H1 (cell line): Measurements from ENCODE around the gene CSNK1D. TPM values are rescaled to one million over a fixed set of nuclear protein-coding genes. Genes with fewer than 3 reads are reported as not detected.

Experiments used
- CTCF ChIA-PET: fragments of 300-600 bp; sonication (Branson Sonifier 250); formaldehyde crosslinking; loops from one replicate; lab custom pipeline; 2021; ENCODE audit not compliant: partially characterized antibody; lab: Charles Lee
- POLR2A ChIA-PET: fragments of 300-600 bp; sonication (Branson Sonifier 250); formaldehyde crosslinking; loops from one replicate; lab custom pipeline; 2021; ENCODE audit warnings: inconsistent platforms; ENCODE audit not compliant: partially characterized antibody; lab: Charles Lee
- DNase-seq, 2 experiments: peaks; one replicate each; pipeline versions ENCODE4 v3.0.0 to v3.0.0-alpha.2; 2010 to 2022; ENCODE audit warnings: low spot score in 2 of 2, low read depth in 1 of 2, mixed read lengths in 1 of 2
- FAIRE-seq: peaks from 2 replicates; lab custom pipeline; 2011; peaks lifted over from hg19 to GRCh38; lab: Jason Lieb, UNC
- H2AFZ ChIP-seq: 2 replicates; pipeline ENCODE4 v1.8.1; 2012; ENCODE audit warnings: low read length, inconsistent platforms
- H2AK5ac ChIP-seq: 2 replicates; pipeline ENCODE4 v1.6.1; 2013; ENCODE audit warnings: low read depth, low read length
- H2BK120ac ChIP-seq: replicated peaks from 2 replicates; pipeline ENCODE3; 2013; ENCODE audit warnings: low read depth, low read length, inconsistent platforms
- H2BK12ac ChIP-seq: 2 replicates; pipeline ENCODE4 v1.6.1; 2013; ENCODE audit warnings: low read depth, low read length
- H2BK15ac ChIP-seq: 2 replicates; pipeline ENCODE4 v1.6.1; 2013; ENCODE audit warnings: low read length
- H2BK20ac ChIP-seq: 2 replicates; pipeline ENCODE4 v1.6.1; 2013; ENCODE audit warnings: low read length
- H2BK5ac ChIP-seq: 2 replicates; pipeline ENCODE4 v1.6.1; 2013; ENCODE audit warnings: low read depth, low read length
- H3K14ac ChIP-seq: 2 replicates; pipeline ENCODE4 v1.6.1; 2013; ENCODE audit warnings: inconsistent platforms; ENCODE audit not compliant: insufficient read length
- H3K18ac ChIP-seq: 2 replicates; pipeline ENCODE4 v1.6.1; 2013; ENCODE audit warnings: low read length; ENCODE audit errors: extremely low read depth
- H3K23ac ChIP-seq: 2 replicates; pipeline ENCODE4 v1.6.1; 2013; ENCODE audit warnings: inconsistent platforms; ENCODE audit not compliant: insufficient read length
- H3K23me2 ChIP-seq: 2 replicates; pipeline ENCODE4 v1.6.1; 2013; ENCODE audit warnings: low read depth, low read length
- H3K27ac ChIP-seq: 2 replicates; pipeline ENCODE4 v1.6.1; 2011; ENCODE audit warnings: low read depth, low read length, inconsistent platforms
- H3K27me3 ChIP-seq, 4 experiments: replicated peaks in 1 of 4; 1 replicate in 1 of 4; 2 replicates in 3 of 4; pipeline versions ENCODE4 v1.6.1 to v1.8.1; 2011 to 2013; ENCODE audit warnings: low read length in 3 of 4, mild to moderate bottlenecking in 3 of 4, inconsistent platforms in 2 of 4, mixed read lengths in 2 of 4, moderate library complexity in 1 of 4; ENCODE audit not compliant: control insufficient read depth in 3 of 4, insufficient read depth in 3 of 4; ENCODE audit errors: extremely low read depth in 1 of 4
- H3K36me3 ChIP-seq, 4 experiments: 2 replicates each; pipeline versions ENCODE4 v1.6.1 to v1.8.1; 2011 to 2013; ENCODE audit warnings: mild to moderate bottlenecking in 4 of 4, low read length in 3 of 4, moderate library complexity in 2 of 4, control low read depth in 1 of 4, inconsistent platforms in 1 of 4; ENCODE audit not compliant: insufficient read depth in 4 of 4, control insufficient read depth in 2 of 4
- H3K4ac ChIP-seq: replicated peaks from 2 replicates; pipeline ENCODE3; 2013; ENCODE audit warnings: low read length, low read depth, mixed read lengths, inconsistent platforms; ENCODE audit not compliant: insufficient read length
- H3K4me1 ChIP-seq, 4 experiments: replicated peaks in 1 of 4; 1 replicate in 1 of 4; 2 replicates in 3 of 4; pipeline versions ENCODE4 v1.6.1 to v1.8.1; 2011 to 2013; ENCODE audit warnings: low read length in 3 of 4, inconsistent platforms in 2 of 4, mixed read lengths in 1 of 4; ENCODE audit not compliant: insufficient read depth in 4 of 4, control insufficient read depth in 3 of 4
- H3K4me2 ChIP-seq, 2 experiments: 2 replicates each; pipeline versions ENCODE4 v1.6.1 to v1.8.1; 2011 to 2013; ENCODE audit warnings: low read depth in 2 of 2, low read length in 2 of 2, control low read depth in 1 of 2, inconsistent platforms in 1 of 2, mild to moderate bottlenecking in 1 of 2; ENCODE audit not compliant: insufficient read depth in 1 of 2
- H3K4me3 ChIP-seq, 4 experiments: fragments of 200-600, 300-600 bp in 1 of 4; sonication (generic), shearing (Covaris generic), sonication (Bioruptor Twin) in 1 of 4; 2 replicates each; pipeline versions ENCODE4 v1.5.1 to v1.8.1; 2011 to 2016; ENCODE audit warnings: low read length in 4 of 4, low read depth in 3 of 4, control low read depth in 2 of 4, inconsistent platforms in 2 of 4, mild to moderate bottlenecking in 2 of 4, mixed read lengths in 1 of 4, moderate library complexity in 1 of 4; ENCODE audit not compliant: insufficient read depth in 2 of 4; ENCODE audit errors: extremely low read depth in 1 of 4
- H3K56ac ChIP-seq: replicated peaks from 2 replicates; pipeline ENCODE3; 2013; ENCODE audit warnings: low read depth, mild to moderate bottlenecking, mixed read lengths, low read length, inconsistent platforms; ENCODE audit not compliant: insufficient read length
- H3K79me1 ChIP-seq: 2 replicates; pipeline ENCODE4 v1.6.1; 2013; ENCODE audit warnings: low read depth, low read length, control low read depth
- H3K79me2 ChIP-seq, 2 experiments: 2 replicates each; pipeline versions ENCODE4 v1.6.1 to v1.8.1; 2012 to 2013; ENCODE audit warnings: low read length in 2 of 2, mild to moderate bottlenecking in 2 of 2, inconsistent platforms in 1 of 2; ENCODE audit not compliant: insufficient read depth in 2 of 2, control insufficient read depth in 1 of 2
- H3K9ac ChIP-seq, 4 experiments: replicated peaks in 1 of 4; 1 replicate in 1 of 4; 2 replicates in 3 of 4; pipeline versions ENCODE4 v1.6.1 to v1.8.1; 2011 to 2013; ENCODE audit warnings: low read depth in 3 of 4, low read length in 3 of 4, control low read depth in 2 of 4, mild to moderate bottlenecking in 2 of 4, moderate library complexity in 2 of 4, inconsistent platforms in 1 of 4; ENCODE audit errors: extremely low read depth in 1 of 4
- H3K9me3 ChIP-seq, 2 experiments: 2 replicates each; pipeline versions ENCODE4 v1.6.1 to v1.8.1; 2012 to 2013; ENCODE audit warnings: mild to moderate bottlenecking in 2 of 2, moderate library complexity in 2 of 2, control low read depth in 1 of 2, inconsistent platforms in 1 of 2, low read depth in 1 of 2, low read length in 1 of 2, mixed read lengths in 1 of 2; ENCODE audit not compliant: insufficient read depth in 2 of 2
- H4K20me1 ChIP-seq, 2 experiments: replicated peaks in 1 of 2; 2 replicates each; pipeline versions ENCODE3 to v1.8.1; 2011 to 2013; ENCODE audit warnings: inconsistent platforms in 2 of 2, low read length in 2 of 2, mild to moderate bottlenecking in 1 of 2; ENCODE audit not compliant: insufficient read depth in 2 of 2, control insufficient read depth in 1 of 2
- H4K5ac ChIP-seq: 2 replicates; pipeline ENCODE4 v1.6.1; 2013; ENCODE audit warnings: low read length, low read depth, mixed read lengths, inconsistent platforms; ENCODE audit not compliant: insufficient read length
- H4K8ac ChIP-seq: 2 replicates; pipeline ENCODE4 v1.8.0; 2013; ENCODE audit warnings: mild to moderate bottlenecking, moderate library complexity, low read length, inconsistent platforms; ENCODE audit not compliant: insufficient read depth; ENCODE audit errors: extremely low read depth
- H4K91ac ChIP-seq: replicated peaks from 2 replicates; pipeline ENCODE3; 2013; ENCODE audit warnings: low read length, mixed read lengths, inconsistent platforms; ENCODE audit not compliant: insufficient read length
- CEBPB ChIP-seq: IDR thresholded peaks from 2 replicates; pipeline ENCODE4 v1.6.1; 2012; ENCODE audit warnings: low read depth, low read length
- CHD1 ChIP-seq: IDR thresholded peaks from 2 replicates; pipeline ENCODE4 v1.6.1; 2012; ENCODE audit warnings: low read depth, low read length, improper control_type of control experiment
- NRF1 ChIP-seq: IDR thresholded peaks from 2 replicates; pipeline ENCODE4 v1.6.1; 2011; ENCODE audit warnings: mild to moderate bottlenecking, low read depth, low read length, improper control_type of control experiment
- WGBS, 2 experiments: shearing (Covaris generic) in 1 of 2; methylation state at CpG; one replicate each; pipeline versions ENCODE4 v1.1.6 to v1.1.7; 2013 to 2015; ENCODE audit warnings: low lambda C conversion rate in 2 of 2, mixed read lengths in 2 of 2, inconsistent platforms in 1 of 2, low coverage in 1 of 2, missing lambda C conversion rate in 1 of 2; ENCODE audit not compliant: insufficient replicate concordance in 2 of 2, insufficient coverage in 1 of 2, insufficient read length in 1 of 2; ENCODE audit errors: extremely low coverage in 1 of 2, missing lambda C conversion rate in 1 of 2; 5-methylcytosine and 5-hydroxymethylcytosine counted together
- polyA plus RNA-seq, 7 experiments: library from polyadenylated mRNA; depleted of rRNA in 3 of 7; stranded (reverse) in 5 of 7; unstranded in 2 of 7; fragments of >200 nt in 5 of 7; fragments of 200-250 nt in 2 of 7; gene quantifications; 1 replicate in 5 of 7; 2 replicates in 1 of 7; 4 replicates in 1 of 7; pipeline versions ENCODE4 v1.2.1 to v1.2.3, GENCODE V29; 2011 to 2013; ENCODE audit warnings: missing spikeins in 2 of 7, mixed read lengths in 2 of 7
- total RNA-seq: library from RNA; stranded (reverse); fragmentation: NEBNext Ultra II Directional; extraction: Animal tissue kit (Norgen Biotek cat#: 25700); gene quantifications from 2 replicates; pipeline ENCODE4 v1.2.1, GENCODE V29; 2021

CSNK1D gene
- total and polyA plus RNA-seq, 2 of the 8 experiments (the other 6 are each of a cell fraction or from before 2014, with no cell fraction given) = 73.5 to 103 TPM

DNA sequence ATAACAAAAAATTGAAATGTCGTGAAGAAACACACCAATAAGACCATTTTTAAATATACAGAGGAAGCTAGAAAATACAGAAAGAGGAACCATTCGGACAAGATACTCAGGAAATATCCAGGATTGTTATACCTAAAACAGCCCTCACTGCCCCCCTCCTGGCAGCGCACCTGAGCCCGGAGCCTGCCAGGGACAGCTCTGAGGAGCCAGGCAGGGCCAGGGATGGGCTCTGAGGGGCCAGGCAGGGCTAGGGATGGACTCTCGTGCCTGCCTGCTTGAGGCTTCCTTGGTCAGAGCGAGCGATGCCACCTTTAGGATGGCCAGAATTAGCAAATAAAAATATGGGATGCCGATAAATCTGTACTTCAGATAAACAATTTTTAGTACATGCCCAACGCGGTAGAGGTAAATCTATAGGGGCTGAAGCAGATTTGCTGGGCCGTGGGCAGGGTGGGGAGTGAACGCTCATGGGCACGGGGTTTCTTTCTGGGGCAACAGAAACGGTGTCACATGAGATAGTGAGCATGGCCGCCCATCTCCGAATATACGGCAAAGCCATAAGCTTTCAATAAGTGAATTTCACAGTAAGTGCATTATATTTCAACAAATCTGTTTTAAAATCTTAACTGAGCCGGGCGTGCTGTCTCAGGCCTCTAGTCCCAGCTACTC is 18.2 kb upstream of the CSNK1D start:
- Histone ChIP-seq H3K23ac (no peak overlapping the region), H4K5ac (no peak overlapping the region), H2BK5ac (no peak overlapping the region), H2BK20ac (no peak overlapping the region), H4K91ac (no peak overlapping the region), H3K14ac (no peak overlapping the region), H4K20me1 (peaks cover 0 to 2% of the 10 kb centered on the region in 2 experiments), H3K18ac (no peak overlapping the region), H3K27me3 (peaks cover 0 to 7% (median 3%) of the 10 kb centered on the region in 4 experiments; a peak in 2 of 7 replicates), H3K4ac (no peak overlapping the region), H3K4me2 (peak overlapping the region; percentile 56 to 80), H3K9me3 (0 out of 4 replicates have a peak, but pooled peaks cover 0 to 3% of the 10 kb centered on the region in 2 experiments), H3K79me1 (no peaks in the 10 kb centered on the region), H2BK15ac (no peak overlapping the region), H3K36me3 (no peaks in the 10 kb centered on the region), H2AK5ac (0 out of 2 replicates have a peak overlapping the region, but pooled peaks have one; percentile 24), H2BK120ac (no peak overlapping the region), H3K27ac (no peak overlapping the region), H4K8ac (no peak overlapping the region), H2BK12ac (no peak overlapping the region), H2AFZ (no peak overlapping the region), H3K79me2 (no peaks in the 10 kb centered on the region; a peak in 1 of 4 replicates), H3K4me3 (peak overlapping the region; percentile 57 to 98 (median 72)), H3K56ac (no peak overlapping the region), H3K23me2 (no peaks in the 10 kb centered on the region; the same call in 1 of the 2 replicates)
- 88% methylated on average over 19 of the region's 19 CpGs; no CpG with 5 or more reads in 1 of the 2 experiments for WGBS, 2 experiments
- POLR2A ChIA-PET = interaction anchor here (0.6 to 3.5 kb wide), 8 partner anchors 10 to 81 kb away, joined by 3 to 41 read pairs (median 4); partner anchors contain the start of gene CSNK1D
- no peak for FAIRE-seq
- CTCF ChIA-PET = interaction anchor here (0.7 to 1.3 kb wide), 2 partner anchors 30 to 37 kb away, joined by 3 to 4 read pairs; no protein-coding TSS in a partner anchor
- TF ChIP-seq NRF1 = no peak
- TF ChIP-seq CHD1 = no peak
- no peak for TF ChIP-seq CEBPB
- TF ChIP-seq, all 59 proteins: peak for 0
- no peak for DNase-seq
- H3K4me1 ChIP-seq = peaks cover 0 to 11% (median 2%) of the 10 kb centered on the region in 4 experiments; a peak in 4 of 7 replicates
- peak overlapping the region in 1 of 4 experiments; percentile 68; a peak in 2 of 7 replicates for H3K9ac ChIP-seq
